NCI-H526 (cell line): ENCODE results near the gene PALMD.
A peak's percentile ranks its signal among the peaks of the same experiment; 100 is the strongest.

ENCODE experiments used
- DNase-seq, 2 experiments: peaks; one replicate each; lab custom pipeline; 2025; lab: John Stamatoyannopoulos, UW

PALMD gene

GRCh38 chr1:99697580-99697979 lies 51.7 kb downstream of the PALMD start:
- DNase-seq: no peak

DNA sequence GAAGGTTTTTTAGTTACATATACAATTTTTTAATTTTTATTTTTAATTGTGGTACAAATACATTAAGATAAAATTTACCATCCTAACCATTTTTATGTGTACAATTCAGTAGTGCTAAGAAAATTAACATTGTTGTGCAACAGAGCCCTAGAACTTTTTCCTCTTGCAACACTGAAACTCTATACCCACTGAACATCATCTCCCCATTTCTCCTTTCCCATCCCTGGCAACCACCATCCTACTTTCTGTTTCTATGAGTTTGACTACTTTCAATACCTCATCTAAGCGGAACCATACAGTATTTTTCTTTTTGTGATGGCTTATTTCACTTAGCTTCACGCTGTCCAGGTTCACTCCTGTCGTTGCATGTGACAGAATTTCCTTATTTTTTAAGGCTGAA lies 54.1 kb downstream of the PALMD start:
- DNase-seq: no peak

DNA sequence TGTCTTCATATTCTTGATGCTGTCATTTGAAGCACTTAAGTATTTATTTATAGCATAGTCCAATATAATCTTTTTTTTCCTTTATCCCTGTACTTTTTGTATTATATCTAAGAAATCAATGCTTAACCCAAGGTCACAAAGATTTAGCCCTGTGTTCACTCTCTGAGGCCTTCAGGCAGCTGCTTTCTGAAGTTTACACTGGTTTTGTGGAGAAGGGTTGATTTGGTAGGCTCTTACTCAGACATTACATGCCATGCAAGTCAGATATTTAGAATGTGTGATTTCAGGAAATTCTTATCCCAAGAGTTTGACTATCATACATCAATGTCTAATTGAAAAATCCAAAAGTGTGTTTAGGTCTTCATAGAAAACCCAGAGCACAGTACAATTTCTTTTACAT lies 56.3 kb downstream of the PALMD start:
- no peak for DNase-seq

DNA sequence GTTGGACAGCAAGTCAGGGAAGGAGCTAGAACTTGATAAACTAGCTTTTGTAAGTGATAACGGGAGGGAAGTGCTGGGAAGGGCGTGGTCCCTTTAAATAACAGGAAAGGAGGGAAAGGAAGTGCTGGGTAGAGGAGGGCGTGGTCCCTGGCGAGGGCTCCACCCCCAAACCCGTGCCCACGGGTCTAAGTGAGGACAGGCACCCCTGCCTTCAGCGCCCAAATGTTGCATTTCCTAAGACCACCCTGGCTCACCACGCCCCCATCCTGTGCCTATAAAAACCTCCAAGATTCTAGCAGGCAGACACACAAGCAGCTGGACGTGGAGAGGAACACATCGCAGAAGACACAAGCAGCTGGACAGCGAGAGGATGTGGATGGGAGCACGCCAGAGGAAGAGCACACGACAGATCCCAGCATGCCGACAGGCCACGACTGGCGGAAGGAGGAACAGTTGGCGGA lies 58.5 kb downstream of the PALMD start:
- DNase-seq: no peak

- DNase-seq: no peak
These were observed 59.5 kb downstream of the PALMD start for GRCh38 chr1:99705385-99705784.

DNA sequence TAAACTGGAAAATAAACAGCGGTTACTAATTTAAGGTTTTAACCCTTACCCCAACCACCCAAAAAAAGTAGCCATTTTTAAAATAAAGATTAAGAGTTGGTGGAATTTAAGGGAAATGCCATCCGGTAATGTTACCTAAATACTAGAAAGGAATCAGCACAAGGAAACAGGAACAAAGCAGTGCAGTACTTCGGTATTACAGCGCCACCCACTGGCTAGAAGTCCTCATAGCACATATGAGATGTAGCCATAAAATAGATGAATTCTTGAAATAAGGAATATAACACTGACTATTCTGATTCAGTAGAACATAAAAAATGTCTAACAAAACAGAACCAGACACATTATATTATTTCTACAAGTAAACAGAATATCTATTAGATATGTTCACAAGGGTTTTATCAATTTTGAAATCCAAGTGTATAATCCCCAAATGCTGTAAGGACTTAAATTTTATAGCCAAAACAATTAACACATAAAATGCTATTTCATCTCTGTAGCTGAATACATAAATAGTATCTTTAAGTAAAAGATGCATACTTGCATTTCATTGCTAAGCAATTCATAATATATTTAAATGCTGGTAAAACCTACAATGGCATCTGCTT lies 61.7 kb downstream of the PALMD start:
- peak; percentile 29 to 71 for DNase-seq

DNA sequence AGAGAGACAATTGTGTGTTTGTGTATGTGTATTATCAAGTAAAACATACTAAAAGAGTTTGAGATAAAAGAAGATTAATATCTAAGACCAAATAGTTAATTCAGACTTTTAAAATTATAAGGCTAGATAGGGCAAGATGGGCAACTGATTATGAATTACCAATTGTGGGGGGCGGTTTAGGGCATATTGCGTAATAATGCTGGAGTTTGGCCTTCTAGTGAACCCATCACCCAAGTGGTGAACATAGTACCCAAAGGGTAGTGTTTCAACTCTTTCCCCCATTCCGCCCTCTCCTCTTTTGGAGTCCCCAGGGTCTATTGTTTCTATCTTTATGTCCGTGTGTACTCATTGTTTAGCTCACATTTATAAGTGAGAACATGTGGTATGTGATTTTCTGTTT lies 65.1 kb downstream of the PALMD start:
- DNase-seq: no peak

- no peak for DNase-seq
These were observed 67.1 kb downstream of the PALMD start for GRCh38 chr1:99713006-99713405.

GRCh38 chr1:99717005-99717404 lies 71.1 kb downstream of the PALMD start:
- no peak for DNase-seq

DNA sequence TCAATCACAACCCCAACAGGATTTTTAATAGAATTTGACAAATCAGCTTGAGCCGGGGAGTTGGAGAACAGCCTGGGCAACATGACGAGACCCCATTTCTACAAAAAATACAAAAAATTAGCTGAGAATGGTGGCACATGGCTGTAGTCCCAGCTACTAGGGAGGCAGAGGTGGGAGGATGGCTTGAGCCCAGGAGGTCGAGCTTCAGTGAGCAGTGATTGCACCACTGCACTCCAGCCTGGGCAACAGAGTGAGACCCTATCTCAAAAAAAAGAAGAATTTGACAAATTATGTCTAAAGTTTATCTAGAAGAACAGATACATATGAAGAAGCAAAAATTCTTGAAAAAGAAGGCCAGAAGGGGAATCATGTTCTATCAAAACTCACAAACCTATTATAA lies 77.3 kb downstream of the PALMD start:
- no peak for DNase-seq

DNA sequence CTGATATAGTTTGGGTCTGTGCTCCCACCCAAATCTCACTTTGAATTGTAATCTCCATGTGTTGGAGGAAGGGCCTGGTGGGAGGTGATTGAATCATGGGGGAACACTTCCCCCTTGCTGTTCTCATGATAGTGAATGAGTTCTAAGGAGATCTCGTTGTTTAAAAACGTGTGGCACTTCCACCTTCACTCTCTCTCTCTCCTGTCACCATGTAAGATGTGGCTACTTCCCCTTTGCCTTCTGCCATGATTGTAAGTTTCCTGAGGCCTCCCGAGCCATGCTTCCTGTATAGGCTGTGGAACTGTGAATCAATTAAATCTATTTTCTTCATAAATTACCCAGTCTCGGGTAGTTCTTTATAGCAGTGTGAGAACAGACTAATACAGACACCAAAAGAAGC lies 80.1 kb downstream of the PALMD start:
- no peak for DNase-seq

- DNase-seq: no peak
These were observed 80.5 kb downstream of the PALMD start for GRCh38 chr1:99726407-99726806.

- no peak for DNase-seq
These were observed 80.9 kb downstream of the PALMD start for GRCh38 chr1:99726818-99727217.

DNA sequence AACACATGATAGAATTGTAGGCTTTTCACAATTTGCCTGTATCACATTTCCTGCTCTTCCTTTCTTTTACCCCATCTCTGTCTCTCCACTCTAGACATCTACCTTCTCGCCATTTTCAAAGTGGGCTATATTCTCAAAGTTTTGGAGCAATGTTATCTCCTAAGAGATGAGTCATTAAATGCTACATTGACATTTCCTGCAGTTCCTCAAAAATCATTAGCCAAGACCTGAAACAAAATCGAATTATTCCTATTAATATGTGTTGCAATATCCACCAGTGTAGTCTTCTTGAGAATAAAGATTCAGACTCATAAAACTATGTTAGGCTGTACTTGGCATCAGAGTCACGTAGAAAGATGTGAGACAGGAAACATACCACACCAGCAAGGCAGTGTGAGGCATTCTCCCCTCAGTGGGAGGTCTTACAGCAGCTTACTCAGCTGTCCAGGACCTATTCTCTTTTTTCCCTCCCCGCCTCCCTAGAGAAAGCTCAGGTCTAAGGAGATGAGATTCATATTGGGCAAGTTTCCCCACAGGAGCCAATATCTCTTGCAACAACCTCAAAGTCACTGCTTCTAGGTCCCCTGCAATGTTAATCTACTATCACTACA lies 81.8 kb downstream of the PALMD start:
- DNase-seq: no peak

DNA sequence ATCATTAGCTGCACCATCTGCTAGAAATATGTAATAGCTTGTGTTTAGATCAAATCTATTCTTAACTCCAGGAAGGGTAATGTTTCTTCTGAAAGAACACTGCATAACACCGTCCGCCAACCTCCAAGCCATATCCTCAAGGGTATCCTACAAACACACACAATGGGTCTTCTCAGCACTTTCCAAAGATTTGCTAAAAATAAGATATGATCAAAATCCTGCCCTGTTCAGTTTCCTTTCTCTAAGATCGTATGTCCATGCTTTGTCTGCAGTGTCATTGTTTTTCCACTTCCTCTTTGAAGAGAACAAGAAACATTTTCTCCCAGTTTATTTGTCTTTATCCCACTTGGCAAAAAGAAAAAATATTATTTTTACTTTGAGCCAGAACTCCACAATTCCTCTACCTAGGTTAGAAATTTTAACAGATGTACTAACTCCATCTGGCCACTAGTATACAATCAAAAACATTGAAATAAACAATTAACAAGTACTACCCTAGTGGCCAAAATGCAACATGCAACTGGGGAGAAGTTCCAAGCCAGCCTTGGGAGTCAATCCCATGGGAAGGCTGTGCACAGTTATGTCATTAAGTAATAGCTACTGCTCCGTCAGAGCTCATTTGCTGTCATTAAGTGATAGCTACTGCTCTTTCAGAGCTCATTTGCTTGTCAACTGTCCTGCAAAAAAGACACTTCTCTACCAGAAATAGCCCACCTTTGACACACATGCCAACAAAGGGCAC lies 82.8 kb downstream of the PALMD start:
- DNase-seq: peak; percentile 6 to 37

DNA sequence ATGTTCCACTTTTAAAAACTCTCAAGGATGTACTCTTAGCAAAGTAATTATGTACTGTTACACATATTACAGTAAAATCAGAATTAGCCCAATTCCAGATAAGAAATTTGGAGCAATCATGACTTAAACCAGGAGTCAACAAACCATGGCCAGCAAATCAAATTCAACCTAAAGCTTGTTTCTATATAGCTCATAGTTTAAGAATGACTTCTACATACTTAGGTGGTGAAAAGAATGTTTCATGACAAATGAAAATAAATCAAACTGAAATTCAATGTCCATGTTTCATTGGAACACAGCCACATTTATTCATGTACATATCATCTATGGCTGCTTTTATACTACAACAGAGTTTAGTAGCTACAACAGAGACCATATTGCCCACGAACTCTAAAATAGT lies 85.5 kb downstream of the PALMD start:
- no peak for DNase-seq

DNA sequence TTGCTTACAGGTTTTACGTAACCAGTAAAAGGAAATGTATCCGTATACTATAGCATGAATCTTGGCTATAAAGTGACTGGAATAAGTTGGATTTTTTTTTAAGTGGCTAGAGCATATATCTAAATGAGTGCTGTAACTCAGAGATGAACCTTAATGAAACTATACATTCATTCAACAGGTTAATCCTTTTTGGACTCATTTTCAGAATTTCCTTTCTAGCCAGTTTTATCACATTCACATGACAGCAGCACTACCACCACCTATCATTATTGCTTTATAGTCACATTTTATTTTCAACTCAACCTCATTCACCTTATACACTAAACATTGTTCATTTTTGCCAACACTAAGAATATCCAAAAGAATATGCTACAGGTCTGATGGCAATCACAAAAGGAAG lies 89.9 kb downstream of the PALMD start:
- no peak for DNase-seq

DNA sequence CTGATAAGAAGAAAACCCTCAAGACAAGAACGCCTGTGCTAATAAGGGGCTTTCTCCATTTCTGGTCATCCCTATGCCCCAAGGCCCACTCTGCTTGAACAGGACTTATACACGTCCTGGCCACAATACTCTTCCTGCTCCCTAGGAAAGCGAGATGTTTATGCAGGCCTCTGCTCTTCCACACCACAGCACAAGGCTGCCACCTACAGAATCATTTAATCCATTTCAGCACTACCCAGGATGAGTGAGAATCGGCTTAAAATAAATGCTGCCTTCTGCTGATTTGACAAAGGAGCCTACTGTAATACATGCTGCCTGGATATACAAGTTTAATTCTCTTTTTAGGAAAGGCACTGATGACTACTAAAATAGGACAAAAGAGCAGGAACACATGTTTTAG lies 91.1 kb downstream of the PALMD start:
- peak; percentile 54 to 77 for DNase-seq

DNA sequence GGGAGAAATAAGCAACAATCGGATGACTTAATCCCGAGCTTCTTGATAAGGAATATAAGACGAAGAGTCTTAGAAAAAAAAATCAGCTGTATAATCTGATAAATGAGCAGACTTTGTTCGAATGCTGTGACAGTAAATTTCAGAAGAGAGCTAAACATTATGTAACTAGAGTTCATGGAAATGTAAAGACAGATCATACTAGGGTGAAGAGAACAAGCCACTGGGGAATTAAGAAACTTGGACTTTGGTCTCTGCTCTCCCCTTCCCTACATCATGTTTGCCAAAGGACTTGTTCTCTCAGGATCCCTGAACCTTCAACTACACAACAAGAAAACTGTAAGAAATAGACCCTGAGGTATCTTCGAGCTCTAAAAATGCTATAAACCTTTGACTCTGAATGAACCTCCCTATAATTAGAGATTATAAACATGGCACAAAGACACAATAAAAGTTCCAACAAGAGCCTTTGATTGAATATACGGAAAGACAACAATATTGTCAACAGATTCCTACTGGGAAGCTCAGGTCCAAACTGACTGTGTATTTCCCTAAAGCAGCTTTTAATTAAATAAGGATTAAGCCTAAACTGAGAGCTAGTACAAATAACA lies 93.0 kb downstream of the PALMD start:
- peak; percentile 60 to 66 for DNase-seq

- no peak for DNase-seq
These were observed 94.2 kb downstream of the PALMD start for GRCh38 chr1:99740141-99740540.
